H1 (cell line): ENCODE data around the gene CD48. TPM values are rescaled to one million over a fixed set of nuclear protein-coding genes. Genes with fewer than 3 reads are reported as not detected.

Experiments used
- ASH2L ChIP-seq: fragments of 200-600, 300-600 bp; sonication (generic); IDR thresholded peaks from one replicate; pipeline ENCODE4 v1.7.1; 2017; ENCODE audit warnings: low read length
- GABPA ChIP-seq: IDR thresholded peaks from 2 replicates; pipeline ENCODE4 v1.6.1; 2011; ENCODE audit warnings: mild to moderate bottlenecking, low read length, moderate library complexity, borderline replicate concordance; ENCODE audit not compliant: insufficient read depth
- MAFK ChIP-seq: IDR thresholded peaks from 2 replicates; pipeline ENCODE4 v1.6.1; 2012; ENCODE audit warnings: low read depth, mild to moderate bottlenecking, improper control_type of control experiment, low read length
- TCF12 ChIP-seq: IDR thresholded peaks from 2 replicates; pipeline ENCODE4 v1.6.1; 2011; ENCODE audit warnings: low read depth, mild to moderate bottlenecking, low read length
- polyA plus RNA-seq, 7 experiments: library from polyadenylated mRNA; depleted of rRNA in 3 of 7; stranded (reverse) in 5 of 7; unstranded in 2 of 7; fragments of >200 nt in 5 of 7; fragments of 200-250 nt in 2 of 7; gene quantifications; 1 replicate in 5 of 7; 2 replicates in 1 of 7; 4 replicates in 1 of 7; pipeline versions ENCODE4 v1.2.1 to v1.2.3, GENCODE V29; 2011 to 2013; ENCODE audit warnings: missing spikeins in 2 of 7, mixed read lengths in 2 of 7
- total RNA-seq: library from RNA; stranded (reverse); fragmentation: NEBNext Ultra II Directional; extraction: Animal tissue kit (Norgen Biotek cat#: 25700); gene quantifications from 2 replicates; pipeline ENCODE4 v1.2.1, GENCODE V29; 2021
- TF ChIP-seq, protein P1 (sequence below): fragments of 300-600 bp; sonication (generic); IDR thresholded peaks from 2 replicates; pipeline ENCODE4 v1.7.1; 2012; ENCODE audit warnings: low read length, moderate library complexity, mild to moderate bottlenecking, inconsistent platforms; ENCODE audit not compliant: insufficient replicate concordance
- TF ChIP-seq, protein P2 (sequence below): IDR thresholded peaks from 2 replicates; pipeline ENCODE4 v1.6.1; 2012; ENCODE audit warnings: inconsistent platforms

CD48 gene
- total and polyA plus RNA-seq, 2 of the 8 experiments (the other 6 are each of a cell fraction or from before 2014, with no cell fraction given), result 0.08 TPM; not detected in 1

DNA sequence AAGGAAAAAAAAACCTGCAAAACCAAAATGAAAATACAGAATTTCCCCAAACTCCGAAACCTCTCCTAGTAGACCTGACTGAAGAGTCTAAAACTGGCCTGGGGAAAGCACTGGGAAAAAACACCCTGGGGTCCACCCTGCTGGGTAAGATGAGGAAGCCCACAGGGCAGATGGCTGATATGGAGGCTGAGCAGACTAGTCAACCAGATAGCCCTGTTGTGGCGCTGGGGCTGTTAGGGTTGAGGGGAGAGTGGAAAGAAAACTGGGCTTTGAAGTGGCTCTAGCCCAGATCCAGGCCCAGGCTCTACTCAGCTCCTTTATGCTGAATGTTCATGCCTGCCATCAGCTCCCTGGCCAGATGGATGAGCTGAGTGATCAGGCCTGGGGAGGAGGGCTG lies 58.0 kb downstream of the CD48 start (continued):
- TF ChIP-seq, protein P1, sequence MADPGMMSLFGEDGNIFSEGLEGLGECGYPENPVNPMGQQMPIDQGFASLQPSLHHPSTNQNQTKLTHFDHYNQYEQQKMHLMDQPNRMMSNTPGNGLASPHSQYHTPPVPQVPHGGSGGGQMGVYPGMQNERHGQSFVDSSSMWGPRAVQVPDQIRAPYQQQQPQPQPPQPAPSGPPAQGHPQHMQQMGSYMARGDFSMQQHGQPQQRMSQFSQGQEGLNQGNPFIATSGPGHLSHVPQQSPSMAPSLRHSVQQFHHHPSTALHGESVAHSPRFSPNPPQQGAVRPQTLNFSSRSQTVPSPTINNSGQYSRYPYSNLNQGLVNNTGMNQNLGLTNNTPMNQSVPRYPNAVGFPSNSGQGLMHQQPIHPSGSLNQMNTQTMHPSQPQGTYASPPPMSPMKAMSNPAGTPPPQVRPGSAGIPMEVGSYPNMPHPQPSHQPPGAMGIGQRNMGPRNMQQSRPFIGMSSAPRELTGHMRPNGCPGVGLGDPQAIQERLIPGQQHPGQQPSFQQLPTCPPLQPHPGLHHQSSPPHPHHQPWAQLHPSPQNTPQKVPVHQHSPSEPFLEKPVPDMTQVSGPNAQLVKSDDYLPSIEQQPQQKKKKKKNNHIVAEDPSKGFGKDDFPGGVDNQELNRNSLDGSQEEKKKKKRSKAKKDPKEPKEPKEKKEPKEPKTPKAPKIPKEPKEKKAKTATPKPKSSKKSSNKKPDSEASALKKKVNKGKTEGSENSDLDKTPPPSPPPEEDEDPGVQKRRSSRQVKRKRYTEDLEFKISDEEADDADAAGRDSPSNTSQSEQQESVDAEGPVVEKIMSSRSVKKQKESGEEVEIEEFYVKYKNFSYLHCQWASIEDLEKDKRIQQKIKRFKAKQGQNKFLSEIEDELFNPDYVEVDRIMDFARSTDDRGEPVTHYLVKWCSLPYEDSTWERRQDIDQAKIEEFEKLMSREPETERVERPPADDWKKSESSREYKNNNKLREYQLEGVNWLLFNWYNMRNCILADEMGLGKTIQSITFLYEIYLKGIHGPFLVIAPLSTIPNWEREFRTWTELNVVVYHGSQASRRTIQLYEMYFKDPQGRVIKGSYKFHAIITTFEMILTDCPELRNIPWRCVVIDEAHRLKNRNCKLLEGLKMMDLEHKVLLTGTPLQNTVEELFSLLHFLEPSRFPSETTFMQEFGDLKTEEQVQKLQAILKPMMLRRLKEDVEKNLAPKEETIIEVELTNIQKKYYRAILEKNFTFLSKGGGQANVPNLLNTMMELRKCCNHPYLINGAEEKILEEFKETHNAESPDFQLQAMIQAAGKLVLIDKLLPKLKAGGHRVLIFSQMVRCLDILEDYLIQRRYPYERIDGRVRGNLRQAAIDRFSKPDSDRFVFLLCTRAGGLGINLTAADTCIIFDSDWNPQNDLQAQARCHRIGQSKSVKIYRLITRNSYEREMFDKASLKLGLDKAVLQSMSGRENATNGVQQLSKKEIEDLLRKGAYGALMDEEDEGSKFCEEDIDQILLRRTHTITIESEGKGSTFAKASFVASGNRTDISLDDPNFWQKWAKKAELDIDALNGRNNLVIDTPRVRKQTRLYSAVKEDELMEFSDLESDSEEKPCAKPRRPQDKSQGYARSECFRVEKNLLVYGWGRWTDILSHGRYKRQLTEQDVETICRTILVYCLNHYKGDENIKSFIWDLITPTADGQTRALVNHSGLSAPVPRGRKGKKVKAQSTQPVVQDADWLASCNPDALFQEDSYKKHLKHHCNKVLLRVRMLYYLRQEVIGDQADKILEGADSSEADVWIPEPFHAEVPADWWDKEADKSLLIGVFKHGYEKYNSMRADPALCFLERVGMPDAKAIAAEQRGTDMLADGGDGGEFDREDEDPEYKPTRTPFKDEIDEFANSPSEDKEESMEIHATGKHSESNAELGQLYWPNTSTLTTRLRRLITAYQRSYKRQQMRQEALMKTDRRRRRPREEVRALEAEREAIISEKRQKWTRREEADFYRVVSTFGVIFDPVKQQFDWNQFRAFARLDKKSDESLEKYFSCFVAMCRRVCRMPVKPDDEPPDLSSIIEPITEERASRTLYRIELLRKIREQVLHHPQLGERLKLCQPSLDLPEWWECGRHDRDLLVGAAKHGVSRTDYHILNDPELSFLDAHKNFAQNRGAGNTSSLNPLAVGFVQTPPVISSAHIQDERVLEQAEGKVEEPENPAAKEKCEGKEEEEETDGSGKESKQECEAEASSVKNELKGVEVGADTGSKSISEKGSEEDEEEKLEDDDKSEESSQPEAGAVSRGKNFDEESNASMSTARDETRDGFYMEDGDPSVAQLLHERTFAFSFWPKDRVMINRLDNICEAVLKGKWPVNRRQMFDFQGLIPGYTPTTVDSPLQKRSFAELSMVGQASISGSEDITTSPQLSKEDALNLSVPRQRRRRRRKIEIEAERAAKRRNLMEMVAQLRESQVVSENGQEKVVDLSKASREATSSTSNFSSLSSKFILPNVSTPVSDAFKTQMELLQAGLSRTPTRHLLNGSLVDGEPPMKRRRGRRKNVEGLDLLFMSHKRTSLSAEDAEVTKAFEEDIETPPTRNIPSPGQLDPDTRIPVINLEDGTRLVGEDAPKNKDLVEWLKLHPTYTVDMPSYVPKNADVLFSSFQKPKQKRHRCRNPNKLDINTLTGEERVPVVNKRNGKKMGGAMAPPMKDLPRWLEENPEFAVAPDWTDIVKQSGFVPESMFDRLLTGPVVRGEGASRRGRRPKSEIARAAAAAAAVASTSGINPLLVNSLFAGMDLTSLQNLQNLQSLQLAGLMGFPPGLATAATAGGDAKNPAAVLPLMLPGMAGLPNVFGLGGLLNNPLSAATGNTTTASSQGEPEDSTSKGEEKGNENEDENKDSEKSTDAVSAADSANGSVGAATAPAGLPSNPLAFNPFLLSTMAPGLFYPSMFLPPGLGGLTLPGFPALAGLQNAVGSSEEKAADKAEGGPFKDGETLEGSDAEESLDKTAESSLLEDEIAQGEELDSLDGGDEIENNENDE, result no peak
- TF ChIP-seq TCF12 (no peak), MAFK (no peak), ASH2L (no peak), GABPA (no peak)
- TF ChIP-seq, protein P2, sequence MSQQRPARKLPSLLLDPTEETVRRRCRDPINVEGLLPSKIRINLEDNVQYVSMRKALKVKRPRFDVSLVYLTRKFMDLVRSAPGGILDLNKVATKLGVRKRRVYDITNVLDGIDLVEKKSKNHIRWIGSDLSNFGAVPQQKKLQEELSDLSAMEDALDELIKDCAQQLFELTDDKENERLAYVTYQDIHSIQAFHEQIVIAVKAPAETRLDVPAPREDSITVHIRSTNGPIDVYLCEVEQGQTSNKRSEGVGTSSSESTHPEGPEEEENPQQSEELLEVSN, result no peak
